Cardiac muscle cell (in vitro differentiated cells and primary cell): ENCODE results near the gene ZNF546. TPM values are rescaled to one million over a fixed set of nuclear protein-coding genes. Genes with fewer than 3 reads are reported as not detected.

Experiments
- DNase-seq, 2 donors: peaks; one replicate each; pipeline versions ENCODE4 v3.0.0 to v3.0.0-alpha.2; 2010 to 2017; ENCODE audit warnings: low read depth in 1 of 2, low spot score in 1 of 2
- H3K27ac ChIP-seq: fragments of 200-600 bp; sonication (generic); 2 replicates; pipeline ENCODE4 v1.5.1; 2016
- H3K27me3 ChIP-seq: fragments of 200-600 bp; sonication (generic); 2 replicates; pipeline ENCODE4 v1.6.0; 2016; ENCODE audit warnings: control low read depth
- H3K36me3 ChIP-seq: fragments of 200-600 bp; sonication (generic); 2 replicates; pipeline ENCODE4 v1.5.1; 2016; ENCODE audit warnings: control low read depth
- H3K4me1 ChIP-seq: fragments of 200-600 bp; sonication (generic); 2 replicates; pipeline ENCODE4 v1.8.1; 2017; ENCODE audit warnings: low read depth, mild to moderate bottlenecking, mixed run types
- H3K4me3 ChIP-seq: fragments of 200-600 bp; sonication (generic); 2 replicates; pipeline ENCODE4 v1.5.1; 2016; ENCODE audit warnings: mild to moderate bottlenecking
- H3K9me3 ChIP-seq: fragments of 200-600 bp; sonication (generic); 2 replicates; pipeline ENCODE4 v1.5.1; 2017; ENCODE audit warnings: low read depth, mild to moderate bottlenecking, control low read depth
- polyA plus RNA-seq: library from polyadenylated mRNA; unstranded; fragments of >200 nt; fragmentation: Nextera tagmentation; extraction: Ambion mirVana; gene quantifications from 2 replicates; pipeline ENCODE4 v1.2.1, GENCODE V29; 2016
- total RNA-seq: library from RNA; depleted of rRNA; stranded (reverse); fragments of >200 nt; gene quantifications from 2 replicates; pipeline ENCODE4 v1.2.3, GENCODE V29; 2016
- TF ChIP-seq, protein P1 (sequence below): IDR thresholded peaks from 2 replicates; pipeline ENCODE4 v1.5.1; 2012; ENCODE audit warnings: low read depth, mild to moderate bottlenecking, low read length

ZNF546 gene
- total and polyA plus RNA-seq, 2 experiments from 2014 or later, result 3.2 to 8.6 TPM

DNA sequence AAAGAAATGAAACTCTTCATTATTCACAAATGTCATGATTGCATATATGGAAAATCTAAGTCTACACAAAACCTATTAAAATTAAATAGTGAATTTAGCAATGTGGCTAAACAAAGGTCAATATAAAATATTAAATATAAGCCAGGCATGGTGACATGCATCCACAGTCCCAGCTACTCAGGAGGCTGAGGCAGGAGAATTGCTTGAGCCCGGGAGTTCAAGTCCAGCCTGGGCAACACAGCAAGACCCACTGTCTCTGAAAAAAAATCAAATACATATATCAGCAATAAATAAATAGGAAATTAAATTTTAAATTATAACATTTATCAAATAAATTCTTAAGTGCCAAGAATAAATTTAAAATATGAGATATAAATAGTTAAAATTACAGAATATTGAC is 14.0 kb upstream of the ZNF546 start:
- TF ChIP-seq, protein P1, sequence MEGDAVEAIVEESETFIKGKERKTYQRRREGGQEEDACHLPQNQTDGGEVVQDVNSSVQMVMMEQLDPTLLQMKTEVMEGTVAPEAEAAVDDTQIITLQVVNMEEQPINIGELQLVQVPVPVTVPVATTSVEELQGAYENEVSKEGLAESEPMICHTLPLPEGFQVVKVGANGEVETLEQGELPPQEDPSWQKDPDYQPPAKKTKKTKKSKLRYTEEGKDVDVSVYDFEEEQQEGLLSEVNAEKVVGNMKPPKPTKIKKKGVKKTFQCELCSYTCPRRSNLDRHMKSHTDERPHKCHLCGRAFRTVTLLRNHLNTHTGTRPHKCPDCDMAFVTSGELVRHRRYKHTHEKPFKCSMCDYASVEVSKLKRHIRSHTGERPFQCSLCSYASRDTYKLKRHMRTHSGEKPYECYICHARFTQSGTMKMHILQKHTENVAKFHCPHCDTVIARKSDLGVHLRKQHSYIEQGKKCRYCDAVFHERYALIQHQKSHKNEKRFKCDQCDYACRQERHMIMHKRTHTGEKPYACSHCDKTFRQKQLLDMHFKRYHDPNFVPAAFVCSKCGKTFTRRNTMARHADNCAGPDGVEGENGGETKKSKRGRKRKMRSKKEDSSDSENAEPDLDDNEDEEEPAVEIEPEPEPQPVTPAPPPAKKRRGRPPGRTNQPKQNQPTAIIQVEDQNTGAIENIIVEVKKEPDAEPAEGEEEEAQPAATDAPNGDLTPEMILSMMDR, result no peak
- Histone ChIP-seq H3K9me3 (no peaks in the 10 kb centered on the region), H3K36me3 (peaks cover 31% of the 10 kb centered on the region), H3K27me3 (no peaks in the 10 kb centered on the region), H3K4me1 (no peaks in the 10 kb centered on the region), H3K27ac (no peak overlapping the region), H3K4me3 (no peak overlapping the region)
- DNase-seq, result no peak

DNA sequence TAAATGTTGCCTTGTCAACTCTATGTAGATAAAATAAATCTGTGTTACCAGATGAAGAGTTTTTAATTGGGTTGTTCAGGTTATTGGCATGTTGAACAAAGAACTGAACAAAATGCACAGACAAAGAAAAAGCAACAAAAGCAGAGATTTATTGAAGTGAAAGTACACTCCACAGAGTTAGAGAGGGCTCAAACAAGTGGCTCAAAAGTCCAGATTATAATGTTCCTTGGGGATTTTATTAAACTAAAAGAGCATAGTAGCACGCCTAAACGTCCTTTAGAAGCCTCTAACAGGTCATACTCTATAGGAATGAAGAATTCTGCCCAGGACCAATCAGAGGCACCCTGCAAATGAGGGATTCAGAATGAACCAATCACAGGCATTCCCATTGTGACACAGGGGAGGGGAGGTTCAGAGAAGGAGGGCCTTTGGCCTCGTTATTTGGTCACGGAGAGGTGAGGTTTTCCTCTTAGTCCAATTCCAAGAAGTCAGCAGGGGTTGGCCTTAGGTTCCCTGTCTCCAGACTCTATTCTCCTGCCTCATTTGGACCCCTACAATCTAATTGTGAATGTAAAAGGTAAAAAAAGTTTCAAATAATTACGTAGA is 13.1 kb upstream of the ZNF546 start:
- Histone ChIP-seq H3K9me3 (no peaks in the 10 kb centered on the region), H3K4me1 (no peaks in the 10 kb centered on the region), H3K27ac (no peak overlapping the region), H3K27me3 (no peaks in the 10 kb centered on the region), H3K4me3 (no peak overlapping the region), H3K36me3 (peaks cover 24% of the 10 kb centered on the region)
- TF ChIP-seq, protein P1, result no peak
- no peak for DNase-seq

DNA sequence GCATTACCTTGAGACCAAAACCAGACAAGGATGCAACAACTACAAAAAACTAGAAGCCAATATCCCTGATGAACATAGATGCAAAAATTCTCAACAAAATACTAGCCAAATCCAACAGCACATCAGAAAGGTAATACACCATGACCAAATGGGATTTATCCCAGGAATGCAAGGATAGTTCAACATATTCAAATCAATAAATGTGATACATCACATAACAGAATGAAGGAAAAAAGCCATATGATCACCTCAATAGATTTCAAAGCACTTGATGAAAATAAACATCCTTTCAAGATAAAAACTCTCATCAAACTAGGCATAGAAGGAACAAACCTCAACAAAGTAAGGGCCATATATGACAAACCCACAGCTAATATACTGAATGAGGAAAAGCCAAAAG is 10.2 kb upstream of the ZNF546 start:
- Histone ChIP-seq H3K9me3 (no peaks in the 10 kb centered on the region), H3K27ac (no peak overlapping the region), H3K4me3 (no peak overlapping the region), H3K27me3 (no peaks in the 10 kb centered on the region), H3K36me3 (peaks cover 7% of the 10 kb centered on the region), H3K4me1 (no peaks in the 10 kb centered on the region)
- TF ChIP-seq, protein P1, result no peak
- DNase-seq, result no peak

DNA sequence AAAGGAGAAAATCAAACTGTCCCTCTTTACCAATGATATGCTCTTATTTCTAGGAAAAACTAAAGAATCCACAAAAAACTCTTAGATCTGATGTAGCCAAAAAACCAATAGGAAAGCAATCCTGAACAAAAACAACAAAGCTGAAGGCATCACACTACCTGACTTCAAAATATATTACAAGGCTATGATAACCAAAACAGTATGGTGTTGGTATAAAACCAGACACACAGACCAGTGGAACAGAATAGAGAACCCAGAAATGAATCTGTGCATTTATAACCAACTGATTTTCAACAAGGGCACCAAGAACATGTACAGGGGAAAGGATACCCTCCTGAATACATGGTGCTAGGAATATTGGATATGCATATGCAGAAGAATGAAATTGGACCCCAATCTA is 9.7 kb upstream of the ZNF546 start:
- DNase-seq, result no peak
- Histone ChIP-seq H3K4me3 (no peak overlapping the region), H3K4me1 (no peaks in the 10 kb centered on the region), H3K9me3 (no peaks in the 10 kb centered on the region), H3K27me3 (no peaks in the 10 kb centered on the region), H3K36me3 (peaks cover 4% of the 10 kb centered on the region), H3K27ac (no peak overlapping the region)
- TF ChIP-seq, protein P1, result no peak

DNA sequence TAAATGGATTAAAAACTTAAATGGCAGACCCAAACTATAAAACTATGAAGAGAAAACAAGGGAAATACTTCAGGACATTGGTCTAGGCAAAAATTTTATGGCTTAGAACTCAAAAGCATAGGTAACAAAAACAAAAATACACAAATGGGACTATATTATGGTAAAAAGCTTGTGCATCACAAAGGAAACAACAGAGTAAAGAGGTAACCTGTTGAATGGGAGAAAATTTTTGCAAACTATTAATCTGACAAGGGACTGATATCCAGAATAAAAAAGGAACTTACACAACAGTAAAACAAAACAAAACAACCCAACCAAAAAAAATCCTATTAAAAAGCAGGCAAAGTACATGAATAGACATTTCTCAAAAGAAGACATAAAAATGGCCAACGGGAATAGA is 9.3 kb upstream of the ZNF546 start:
- no peaks in the 10 kb centered on the region for H3K27me3 ChIP-seq
- H3K27ac ChIP-seq, result no peak overlapping the region
- DNase-seq, result no peak
- no peaks in the 10 kb centered on the region for H3K4me1 ChIP-seq
- TF ChIP-seq, protein P1, result no peak
- no peaks in the 10 kb centered on the region for H3K9me3 ChIP-seq
- no peak overlapping the region for H3K4me3 ChIP-seq
- peaks cover 3% of the 10 kb centered on the region for H3K36me3 ChIP-seq

DNA sequence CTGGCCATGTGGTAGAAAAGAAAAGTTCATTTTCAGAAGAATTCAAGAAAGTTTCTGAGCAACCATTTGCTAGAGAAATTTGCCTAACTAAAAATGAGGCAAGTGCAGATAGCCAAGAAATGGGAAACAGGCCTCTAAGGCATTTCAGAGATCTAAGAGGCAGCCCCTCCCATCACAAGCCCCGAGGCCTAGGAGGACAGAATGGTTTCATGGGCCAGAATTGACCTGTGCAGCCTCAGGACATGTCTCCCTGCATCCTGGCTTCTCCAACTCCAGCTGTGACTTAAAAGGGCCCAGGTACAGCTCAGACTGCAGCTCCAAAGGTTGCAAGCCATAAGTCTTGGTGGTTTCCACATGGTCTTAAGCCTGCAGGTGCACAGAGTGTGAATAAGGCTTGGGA is 3.3 kb upstream of the ZNF546 start:
- Histone ChIP-seq H3K9me3 (no peaks in the 10 kb centered on the region), H3K4me1 (peaks cover 4% of the 10 kb centered on the region), H3K27me3 (no peaks in the 10 kb centered on the region), H3K36me3 (no peaks in the 10 kb centered on the region), H3K27ac (no peak overlapping the region), H3K4me3 (no peak overlapping the region)
- TF ChIP-seq, protein P1, result no peak
- DNase-seq, result no peak
